ENCODE results near the gene AKT3. TPM values are rescaled to one million over a fixed set of nuclear protein-coding genes. Genes with fewer than 3 reads are reported as not detected.
"Not testable (repeated sequence)": the region's sequence is repeated elsewhere in the genome, so short reads cannot be mapped to it uniquely, and the experiment has no call there.

The AKT3 gene
- polyA plus RNA-seq, 1 donor: 17.5 TPM

GRCh38 chr1:243786531-243786930 lies 63.5 kb downstream of the AKT3 start:
- no peak for DNase-seq (ENCODE audit: low read depth)

GRCh38 chr1:243784506-243784905 lies 65.5 kb downstream of the AKT3 start:
- no peak for DNase-seq (ENCODE audit: low read depth)

- no peak for DNase-seq (ENCODE audit: low read depth)
Measured at GRCh38 chr1:243783714-243784113, 66.3 kb downstream of the AKT3 start.

GRCh38 chr1:243772361-243773050 lies 77.5 kb downstream of the AKT3 start:
- DNase-seq (ENCODE audit: low read depth): not testable (repeated sequence)

- DNase-seq (ENCODE audit: low read depth): no peak
Measured at GRCh38 chr1:243770860-243771259, 79.2 kb downstream of the AKT3 start.

- no peak for DNase-seq (ENCODE audit: low read depth)
Measured at GRCh38 chr1:243765676-243766075, 84.4 kb downstream of the AKT3 start.

GRCh38 chr1:243763806-243764205 lies 86.2 kb downstream of the AKT3 start:
- DNase-seq (ENCODE audit: low read depth): no peak

GRCh38 chr1:243758647-243759046 lies 91.4 kb downstream of the AKT3 start:
- DNase-seq (ENCODE audit: low read depth): no peak

- DNase-seq (ENCODE audit: low read depth): no peak
Measured at GRCh38 chr1:243756529-243756928, 93.5 kb downstream of the AKT3 start.

- DNase-seq (ENCODE audit: low read depth): no peak
Measured at GRCh38 chr1:243754348-243754747, 95.7 kb downstream of the AKT3 start.

GRCh38 chr1:243751506-243751905 lies 98.5 kb downstream of the AKT3 start:
- DNase-seq (ENCODE audit: low read depth): no peak

- DNase-seq (ENCODE audit: low read depth): peak; percentile 65
Measured at GRCh38 chr1:243748706-243749283, 101.2 kb downstream of the AKT3 start.

- DNase-seq (ENCODE audit: low read depth): no peak
Measured at GRCh38 chr1:243748227-243748626, 101.8 kb downstream of the AKT3 start.

GRCh38 chr1:243746751-243747150 lies 103.3 kb downstream of the AKT3 start:
- DNase-seq (ENCODE audit: low read depth): no peak

GRCh38 chr1:243745356-243745755 lies 104.7 kb downstream of the AKT3 start:
- DNase-seq (ENCODE audit: low read depth): no peak

- no peak for DNase-seq (ENCODE audit: low read depth)
Measured at GRCh38 chr1:243742819-243743218, 107.2 kb downstream of the AKT3 start.

- no peak for DNase-seq (ENCODE audit: low read depth)
Measured at GRCh38 chr1:243740255-243740999, 109.6 kb downstream of the AKT3 start.

GRCh38 chr1:243739335-243740003 lies 110.6 kb downstream of the AKT3 start:
- no peak for DNase-seq (ENCODE audit: low read depth)

- no peak for DNase-seq (ENCODE audit: low read depth)
Measured at GRCh38 chr1:243738020-243738419, 112.0 kb downstream of the AKT3 start.

GRCh38 chr1:243735457-243735856 lies 114.6 kb downstream of the AKT3 start:
- DNase-seq (ENCODE audit: low read depth): no peak

- DNase-seq (ENCODE audit: low read depth): no peak
Measured at GRCh38 chr1:243734308-243734695, 115.7 kb downstream of the AKT3 start.

- no peak for DNase-seq (ENCODE audit: low read depth)
Measured at GRCh38 chr1:243733670-243734307, 116.3 kb downstream of the AKT3 start.
